Measurements from ENCODE around the gene NPAT.

GRCh38 chr11:108233277-108233945 lies 11.0 kb upstream of the NPAT start:
- no peak for TF ChIP-seq CTCF (IDR thresholded peaks at IDR 0.05 in 8 of 11, conservative IDR thresholded peaks at IDR 0.05 in 3 of 11)
- no peak for TF ChIP-seq POLR2AphosphoS5 (IDR thresholded peaks at IDR 0.05)
- TF ChIP-seq POLR2A (IDR thresholded peaks at IDR 0.05): no peak
